ENCODE data around the gene DYNC1I1.

Gene DYNC1I1

GRCh38 chr7:95951997-95952795, 179.8 kb downstream of the DYNC1I1 start:
- no peaks in the 10 kb centered on the region for H3K36me3 ChIP-seq (ENCODE audit: insufficient read depth, low read length)
- no peak overlapping the region for H3K9ac ChIP-seq (ENCODE audit: low read depth, low read length, poor library complexity, severe bottlenecking)
- H3K27me3 ChIP-seq (ENCODE audit: insufficient read depth, low read length, poor library complexity, severe bottlenecking): no peaks in the 10 kb centered on the region
- TF ChIP-seq CTCF (conservative IDR thresholded peaks at IDR 0.05; ENCODE audit: low read length) (no peak), EZH2phosphoT487 (IDR thresholded peaks at IDR 0.05; ENCODE audit: borderline replicate concordance) (no peak)
- H3K9me2 ChIP-seq (replicated peaks; ENCODE audit: low read depth, low read length): no peaks in the 10 kb centered on the region
- no peak overlapping the region for H2AFZ ChIP-seq (ENCODE audit: low read length)
- no peaks in the 10 kb centered on the region for H3F3A ChIP-seq (ENCODE audit: low read depth)
- H4K20me1 ChIP-seq (ENCODE audit: insufficient read depth, low read length, poor library complexity, severe bottlenecking): no peaks in the 10 kb centered on the region
- H3K79me2 ChIP-seq (ENCODE audit: insufficient read depth, low read length): no peaks in the 10 kb centered on the region
- H3K9me3 ChIP-seq (ENCODE audit: insufficient read depth, low read depth, low read length): no peaks in the 10 kb centered on the region
- H3K4me1 ChIP-seq (ENCODE audit: insufficient read depth, low read length, poor library complexity, severe bottlenecking): no peaks in the 10 kb centered on the region
- no peak overlapping the region for H3K4me3 ChIP-seq (ENCODE audit: low read length, poor library complexity, severe bottlenecking)
- no peak overlapping the region for H3K4me2 ChIP-seq (ENCODE audit: low read depth, low read length, poor library complexity, severe bottlenecking)

- H3K4me1 ChIP-seq (ENCODE audit: insufficient read depth, low read length, poor library complexity, severe bottlenecking): no peaks in the 10 kb centered on the region
- no peak overlapping the region for H2AFZ ChIP-seq (ENCODE audit: low read length)
- no peak overlapping the region for H3K4me3 ChIP-seq (ENCODE audit: low read length, poor library complexity, severe bottlenecking)
- no peaks in the 10 kb centered on the region for H3K9me2 ChIP-seq (replicated peaks; ENCODE audit: low read depth, low read length)
- H3K79me2 ChIP-seq (ENCODE audit: insufficient read depth, low read length): no peaks in the 10 kb centered on the region
- H3K36me3 ChIP-seq (ENCODE audit: insufficient read depth, low read length): no peaks in the 10 kb centered on the region
- TF ChIP-seq CTCF (conservative IDR thresholded peaks at IDR 0.05; ENCODE audit: low read length) (no peak), EZH2phosphoT487 (IDR thresholded peaks at IDR 0.05; ENCODE audit: borderline replicate concordance) (no peak)
- H3K9ac ChIP-seq (ENCODE audit: low read depth, low read length, poor library complexity, severe bottlenecking): no peak overlapping the region
- H3K27me3 ChIP-seq (ENCODE audit: insufficient read depth, low read length, poor library complexity, severe bottlenecking): no peaks in the 10 kb centered on the region
- H3F3A ChIP-seq (ENCODE audit: low read depth): no peaks in the 10 kb centered on the region
- no peak overlapping the region for H3K4me2 ChIP-seq (ENCODE audit: low read depth, low read length, poor library complexity, severe bottlenecking)
- no peaks in the 10 kb centered on the region for H4K20me1 ChIP-seq (ENCODE audit: insufficient read depth, low read length, poor library complexity, severe bottlenecking)
- H3K9me3 ChIP-seq (ENCODE audit: insufficient read depth, low read depth, low read length): no peaks in the 10 kb centered on the region
Observed at GRCh38 chr7:95952851-95953250, 180.5 kb downstream of the DYNC1I1 start.

DNA sequence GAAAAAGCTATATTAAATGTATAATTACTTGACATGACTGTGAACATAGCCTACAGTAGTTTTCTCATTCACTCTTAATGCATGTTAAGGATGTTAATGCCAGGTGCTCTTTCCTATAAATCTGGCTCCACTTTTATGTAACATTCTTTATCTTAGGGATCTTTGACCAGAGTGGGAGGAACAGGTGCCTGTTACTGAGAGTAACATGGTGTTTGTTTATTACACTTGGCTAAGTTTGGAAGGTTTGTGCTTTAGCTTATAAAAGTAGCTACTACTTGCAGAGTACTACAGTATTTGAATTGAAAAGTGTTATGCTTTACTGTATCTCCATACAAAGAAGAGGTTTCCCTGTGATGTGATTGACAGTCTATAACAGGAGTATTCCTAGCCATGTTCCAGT, 183.4 kb downstream of the DYNC1I1 start:
- Histone ChIP-seq H4K20me1 (ENCODE audit: insufficient read depth, low read length, poor library complexity, severe bottlenecking) (no peaks in the 10 kb centered on the region), H3K4me2 (ENCODE audit: low read depth, low read length, poor library complexity, severe bottlenecking) (no peak overlapping the region), H3F3A (ENCODE audit: low read depth) (no peaks in the 10 kb centered on the region), H3K36me3 (ENCODE audit: insufficient read depth, low read length) (no peaks in the 10 kb centered on the region), H3K4me1 (ENCODE audit: insufficient read depth, low read length, poor library complexity, severe bottlenecking) (no peaks in the 10 kb centered on the region), H3K9ac (ENCODE audit: low read depth, low read length, poor library complexity, severe bottlenecking) (no peak overlapping the region), H2AFZ (ENCODE audit: low read length) (no peak overlapping the region), H3K27me3 (ENCODE audit: insufficient read depth, low read length, poor library complexity, severe bottlenecking) (no peaks in the 10 kb centered on the region), H3K9me2 (replicated peaks; ENCODE audit: low read depth, low read length) (no peaks in the 10 kb centered on the region), H3K79me2 (ENCODE audit: insufficient read depth, low read length) (no peaks in the 10 kb centered on the region), H3K4me3 (ENCODE audit: low read length, poor library complexity, severe bottlenecking) (no peak overlapping the region), H3K9me3 (ENCODE audit: insufficient read depth, low read depth, low read length) (no peaks in the 10 kb centered on the region)
- no peak for TF ChIP-seq EZH2phosphoT487 (IDR thresholded peaks at IDR 0.05; ENCODE audit: borderline replicate concordance)
- no peak for TF ChIP-seq CTCF (conservative IDR thresholded peaks at IDR 0.05; ENCODE audit: low read length)

Measured in Loucy (cell line).